ENCODE results near the gene PET117.

GRCh38 chr20:18094191-18094590, 43.5 kb upstream of the PET117 start:
- TF ChIP-seq CTCF (IDR thresholded peaks at IDR 0.05; ENCODE audit: insufficient read depth, low read length) (no peak), REST (IDR thresholded peaks at IDR 0.05; ENCODE audit: insufficient replicate concordance, low read depth) (no peak), POLR2AphosphoS5 (IDR thresholded peaks at IDR 0.05; ENCODE audit: low read depth) (no peak)
